SK-N-SH (cell line): ENCODE data around the gene DENND5A.

Source experiments
- FOSL2 ChIP-seq: IDR thresholded peaks from 2 replicates; pipeline ENCODE4 v1.4.0; 2012; ENCODE audit warnings: low read depth, mild to moderate bottlenecking, moderate library complexity, borderline replicate concordance
- POLR2AphosphoS5 ChIP-seq: IDR thresholded peaks from 2 replicates; pipeline ENCODE4 v1.6.1; 2012; ENCODE audit warnings: low read depth, low read length
- SIN3A ChIP-seq: IDR thresholded peaks from 2 replicates; pipeline ENCODE4 v1.6.1; 2012; ENCODE audit warnings: low read depth, mild to moderate bottlenecking, low read length, moderate library complexity, borderline replicate concordance
- TAF1 ChIP-seq: IDR thresholded peaks from 2 replicates; pipeline ENCODE4 v1.6.1; 2012; ENCODE audit warnings: low read depth, mild to moderate bottlenecking, low read length, moderate library complexity, borderline replicate concordance
- TF ChIP-seq, protein P1 (sequence below): fragments of 200-600 bp; sonication (generic); IDR thresholded peaks from 2 replicates; pipeline ENCODE4 v1.6.1; 2017; ENCODE audit warnings: antibody characterized with exemption, mild to moderate bottlenecking, moderate library complexity
- TF ChIP-seq, protein P2 (sequence below): fragments of 150-350 bp; IDR thresholded peaks from 2 replicates; pipeline ENCODE4 v1.6.1; 2017; ENCODE audit warnings: antibody characterized with exemption, low read length, low read depth, borderline replicate concordance

- TF ChIP-seq, protein P1, sequence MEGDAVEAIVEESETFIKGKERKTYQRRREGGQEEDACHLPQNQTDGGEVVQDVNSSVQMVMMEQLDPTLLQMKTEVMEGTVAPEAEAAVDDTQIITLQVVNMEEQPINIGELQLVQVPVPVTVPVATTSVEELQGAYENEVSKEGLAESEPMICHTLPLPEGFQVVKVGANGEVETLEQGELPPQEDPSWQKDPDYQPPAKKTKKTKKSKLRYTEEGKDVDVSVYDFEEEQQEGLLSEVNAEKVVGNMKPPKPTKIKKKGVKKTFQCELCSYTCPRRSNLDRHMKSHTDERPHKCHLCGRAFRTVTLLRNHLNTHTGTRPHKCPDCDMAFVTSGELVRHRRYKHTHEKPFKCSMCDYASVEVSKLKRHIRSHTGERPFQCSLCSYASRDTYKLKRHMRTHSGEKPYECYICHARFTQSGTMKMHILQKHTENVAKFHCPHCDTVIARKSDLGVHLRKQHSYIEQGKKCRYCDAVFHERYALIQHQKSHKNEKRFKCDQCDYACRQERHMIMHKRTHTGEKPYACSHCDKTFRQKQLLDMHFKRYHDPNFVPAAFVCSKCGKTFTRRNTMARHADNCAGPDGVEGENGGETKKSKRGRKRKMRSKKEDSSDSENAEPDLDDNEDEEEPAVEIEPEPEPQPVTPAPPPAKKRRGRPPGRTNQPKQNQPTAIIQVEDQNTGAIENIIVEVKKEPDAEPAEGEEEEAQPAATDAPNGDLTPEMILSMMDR, result no peak
- TF ChIP-seq, protein P2, sequence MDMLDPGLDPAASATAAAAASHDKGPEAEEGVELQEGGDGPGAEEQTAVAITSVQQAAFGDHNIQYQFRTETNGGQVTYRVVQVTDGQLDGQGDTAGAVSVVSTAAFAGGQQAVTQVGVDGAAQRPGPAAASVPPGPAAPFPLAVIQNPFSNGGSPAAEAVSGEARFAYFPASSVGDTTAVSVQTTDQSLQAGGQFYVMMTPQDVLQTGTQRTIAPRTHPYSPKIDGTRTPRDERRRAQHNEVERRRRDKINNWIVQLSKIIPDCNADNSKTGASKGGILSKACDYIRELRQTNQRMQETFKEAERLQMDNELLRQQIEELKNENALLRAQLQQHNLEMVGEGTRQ, result no peak
- TF ChIP-seq SIN3A (no peak), POLR2AphosphoS5 (no peak), TAF1 (no peak), FOSL2 (no peak)
Measured at GRCh38 chr11:9280655-9281301, 15.6 kb upstream of the DENND5A start.
